ENCODE data around the gene OCA2.

DNA sequence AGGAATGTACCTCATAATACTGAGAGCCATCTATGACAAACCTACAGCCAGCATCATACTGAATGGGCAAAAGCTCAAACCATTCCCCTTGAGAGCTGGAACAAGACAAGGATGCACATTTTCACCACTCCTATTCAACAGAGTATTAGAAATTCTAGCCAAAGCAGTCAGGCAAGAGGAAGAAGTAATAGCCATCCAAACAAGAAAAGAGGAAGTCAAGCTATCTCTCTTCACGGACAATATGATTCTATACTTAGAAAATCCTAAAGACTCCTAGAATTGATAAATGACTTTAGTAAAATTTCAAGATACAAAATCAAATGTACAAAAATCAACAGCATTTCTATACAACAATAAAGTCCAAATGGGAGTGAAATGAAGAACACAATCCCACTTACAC, 30.2 kb downstream of the OCA2 start:
- TF ChIP-seq POLR2AphosphoS5 (IDR thresholded peaks at IDR 0.05), result no peak
- TF ChIP-seq, protein P1, sequence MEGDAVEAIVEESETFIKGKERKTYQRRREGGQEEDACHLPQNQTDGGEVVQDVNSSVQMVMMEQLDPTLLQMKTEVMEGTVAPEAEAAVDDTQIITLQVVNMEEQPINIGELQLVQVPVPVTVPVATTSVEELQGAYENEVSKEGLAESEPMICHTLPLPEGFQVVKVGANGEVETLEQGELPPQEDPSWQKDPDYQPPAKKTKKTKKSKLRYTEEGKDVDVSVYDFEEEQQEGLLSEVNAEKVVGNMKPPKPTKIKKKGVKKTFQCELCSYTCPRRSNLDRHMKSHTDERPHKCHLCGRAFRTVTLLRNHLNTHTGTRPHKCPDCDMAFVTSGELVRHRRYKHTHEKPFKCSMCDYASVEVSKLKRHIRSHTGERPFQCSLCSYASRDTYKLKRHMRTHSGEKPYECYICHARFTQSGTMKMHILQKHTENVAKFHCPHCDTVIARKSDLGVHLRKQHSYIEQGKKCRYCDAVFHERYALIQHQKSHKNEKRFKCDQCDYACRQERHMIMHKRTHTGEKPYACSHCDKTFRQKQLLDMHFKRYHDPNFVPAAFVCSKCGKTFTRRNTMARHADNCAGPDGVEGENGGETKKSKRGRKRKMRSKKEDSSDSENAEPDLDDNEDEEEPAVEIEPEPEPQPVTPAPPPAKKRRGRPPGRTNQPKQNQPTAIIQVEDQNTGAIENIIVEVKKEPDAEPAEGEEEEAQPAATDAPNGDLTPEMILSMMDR (IDR thresholded peaks at IDR 0.05), result no peak
